ENCODE data around the gene AKNA. TPM values are rescaled to one million over a fixed set of nuclear protein-coding genes. Genes with fewer than 3 reads are reported as not detected.

AKNA gene
- polyA plus RNA-seq, 3 donors, result 3.3 to 147 (median 7.3) TPM

- no peaks in the 10 kb centered on the region for H3K9me3 ChIP-seq (replicated peaks in 1 of 2; ENCODE audit: control insufficient read depth in 1 of 2, insufficient read depth in 1 of 2, low read length in 2 of 2)
- no peaks in the 10 kb centered on the region for H4K20me1 ChIP-seq (ENCODE audit: insufficient read depth, low read length)
- no peak overlapping the region for H3K4me3 Mint-ChIP-seq
- H3K36me3 Mint-ChIP-seq, result no peaks in the 10 kb centered on the region
- H3K4me2 ChIP-seq (replicated peaks; ENCODE audit: extremely low read depth, low read length, poor library complexity, severe bottlenecking), result no peak overlapping the region
- 86% methylated on average over 15 of the region's 15 CpGs for WGBS (ENCODE audit: insufficient coverage)
- no peak overlapping the region for H3K4me3 ChIP-seq (replicated peaks in 1 of 3; ENCODE audit: low read depth in 2 of 3, low read length in 3 of 3)
- intact Hi-C loops (cut with micrococcal nuclease), result no loop called here
- peaks cover 3% of the 10 kb centered on the region for H3K4me1 Mint-ChIP-seq
- peaks cover 3 to 4% of the 10 kb centered on the region in 2 donors for H3K4me1 ChIP-seq (ENCODE audit: control insufficient read depth in 1 of 2, insufficient read depth in 2 of 2, low read length in 2 of 2)
- H3K27me3 Mint-ChIP-seq (ENCODE audit: low read depth in 3 of 3), result peaks cover 10 to 16% (median 13%) of the 10 kb centered on the region in 3 donors
- no peak for DNase-seq
- H3K27ac ChIP-seq (ENCODE audit: low read depth in 1 of 2, low read length in 2 of 2), result no peak overlapping the region
- peaks cover 0 to 3% (median 0%) of the 10 kb centered on the region in 7 donors for H3K9me3 Mint-ChIP-seq
- no peaks in the 10 kb centered on the region for H3K79me2 ChIP-seq (ENCODE audit: insufficient read depth, low read length)
- no peak for TF ChIP-seq CTCF (IDR thresholded peaks at IDR 0.05)
- H3K9ac ChIP-seq (ENCODE audit: insufficient read depth, low read length, poor library complexity, severe bottlenecking), result no peak overlapping the region
- H3K36me3 ChIP-seq (replicated peaks in 1 of 2; ENCODE audit: control insufficient read depth in 1 of 2, insufficient read depth in 2 of 2, low read length in 2 of 2), result no peaks in the 10 kb centered on the region
- no peak overlapping the region for H3K27ac Mint-ChIP-seq
- H3K27me3 ChIP-seq (ENCODE audit: control insufficient read depth in 2 of 2, insufficient read depth in 2 of 2, low read length in 2 of 2), result peaks cover 0 to 5% of the 10 kb centered on the region in 2 donors
- H2AFZ ChIP-seq (ENCODE audit: insufficient read depth, low read depth, low read length, poor library complexity, severe bottlenecking), result no peak overlapping the region
Measured at GRCh38 chr9:114287763-114288192, 100.0 kb downstream of the AKNA start.

GRCh38 chr9:114287001-114287762 is 100.6 kb downstream of the AKNA start:
- H3K27me3 ChIP-seq (ENCODE audit: control insufficient read depth in 2 of 2, insufficient read depth in 2 of 2, low read length in 2 of 2), result peaks cover 0 to 4% of the 10 kb centered on the region in 2 donors
- 81% methylated on average over 12 of the region's 16 CpGs for WGBS (ENCODE audit: insufficient coverage)
- intact Hi-C loops (cut with micrococcal nuclease), result no loop called here
- no peak for TF ChIP-seq CTCF (IDR thresholded peaks at IDR 0.05)
- H3K9ac ChIP-seq (ENCODE audit: insufficient read depth, low read length, poor library complexity, severe bottlenecking), result no peak overlapping the region
- no peak overlapping the region for H3K4me3 Mint-ChIP-seq
- H2AFZ ChIP-seq (ENCODE audit: insufficient read depth, low read depth, low read length, poor library complexity, severe bottlenecking), result no peak overlapping the region
- peaks cover 5% of the 10 kb centered on the region for H3K4me1 Mint-ChIP-seq
- H3K4me3 ChIP-seq (replicated peaks in 1 of 3; ENCODE audit: low read depth in 2 of 3, low read length in 3 of 3), result no peak overlapping the region
- DNase-seq, result no peak
- H3K27ac ChIP-seq (ENCODE audit: low read depth in 1 of 2, low read length in 2 of 2), result no peak overlapping the region
- no peak overlapping the region for H3K4me2 ChIP-seq (replicated peaks; ENCODE audit: extremely low read depth, low read length, poor library complexity, severe bottlenecking)
- H3K27ac Mint-ChIP-seq, result no peak overlapping the region
- H3K36me3 ChIP-seq (replicated peaks in 1 of 2; ENCODE audit: control insufficient read depth in 1 of 2, insufficient read depth in 2 of 2, low read length in 2 of 2), result no peaks in the 10 kb centered on the region
- H3K79me2 ChIP-seq (ENCODE audit: insufficient read depth, low read length), result no peaks in the 10 kb centered on the region
- H4K20me1 ChIP-seq (ENCODE audit: insufficient read depth, low read length), result no peaks in the 10 kb centered on the region
- H3K4me1 ChIP-seq (ENCODE audit: control insufficient read depth in 1 of 2, insufficient read depth in 2 of 2, low read length in 2 of 2), result peaks cover 4% of the 10 kb centered on the region in 2 donors
- peaks cover 12 to 16% (median 13%) of the 10 kb centered on the region in 3 donors for H3K27me3 Mint-ChIP-seq (ENCODE audit: low read depth in 3 of 3)
- no peaks in the 10 kb centered on the region for H3K9me3 ChIP-seq (replicated peaks in 1 of 2; ENCODE audit: control insufficient read depth in 1 of 2, insufficient read depth in 1 of 2, low read length in 2 of 2)
- peaks cover 0 to 3% (median 0%) of the 10 kb centered on the region in 7 donors for H3K9me3 Mint-ChIP-seq
- H3K36me3 Mint-ChIP-seq, result no peaks in the 10 kb centered on the region
